GM19023 (cell line): ENCODE measurements around the gene GAS7.

ENCODE experiments used
- ATAC-seq: cut with Tn5 transposase; IDR thresholded peaks from one replicate; pipeline ENCODE4 v1.9.1; 2021; ENCODE audit warnings: mild to moderate bottlenecking, moderate library complexity; ENCODE audit not compliant: unreplicated experiment

GAS7 gene

DNA sequence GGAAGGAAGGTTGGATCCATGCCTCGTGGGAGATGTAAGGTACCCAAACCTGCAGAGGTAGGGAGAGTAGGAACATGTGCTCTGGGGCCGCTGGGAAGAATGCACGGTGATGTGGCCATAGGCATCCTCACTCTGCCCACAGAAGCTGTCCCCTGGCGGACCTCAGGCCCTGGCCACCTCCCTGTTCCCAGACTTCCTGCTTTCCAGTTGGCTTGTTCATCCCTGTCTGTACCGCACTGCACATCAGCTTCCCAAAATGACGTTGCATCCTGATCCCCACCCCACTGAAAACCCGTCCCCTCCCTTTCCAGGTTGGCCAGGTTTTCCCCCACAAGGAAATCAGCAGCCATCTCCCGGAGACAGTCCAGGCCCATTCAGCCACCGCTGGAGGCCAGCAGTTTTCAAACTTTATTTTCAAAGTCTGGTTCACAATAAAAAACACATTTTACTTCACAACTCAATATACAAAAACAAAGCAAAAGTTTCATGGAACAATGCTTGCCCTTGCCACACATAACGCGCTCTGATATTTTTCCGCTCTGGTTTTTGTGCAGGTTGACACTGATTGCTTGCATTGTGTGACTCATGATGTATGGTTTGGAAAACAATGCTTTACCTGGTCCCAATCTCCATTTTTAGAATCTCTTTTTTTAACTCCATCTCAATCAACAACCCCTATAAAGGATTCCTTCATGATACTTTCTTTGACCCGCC, 143.0 kb downstream of the GAS7 start:
- no peak for ATAC-seq

- ATAC-seq: no peak
These were observed 144.4 kb downstream of the GAS7 start for GRCh38 chr17:10053782-10054540.

- peak; percentile 33 for ATAC-seq
These were observed 146.1 kb downstream of the GAS7 start for GRCh38 chr17:10052106-10052813.

DNA sequence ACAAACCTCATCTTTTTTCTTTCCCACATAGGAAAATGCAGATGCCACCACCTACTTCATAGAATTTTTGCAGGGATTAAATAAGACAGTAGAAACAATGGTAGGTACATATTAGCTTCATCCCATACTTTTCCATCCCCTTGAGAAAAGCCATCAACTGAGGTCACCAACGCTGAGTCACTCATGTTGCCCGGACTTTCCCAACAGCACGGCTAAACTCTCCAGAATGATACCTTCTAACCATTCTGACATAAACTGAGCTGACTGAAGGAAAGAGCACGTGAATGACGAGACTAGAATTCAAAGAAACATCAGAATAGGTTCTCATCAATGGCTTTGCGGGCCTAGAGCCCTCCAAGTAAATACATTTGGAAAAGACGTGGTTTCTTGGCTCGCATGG, 147.3 kb downstream of the GAS7 start:
- ATAC-seq: no peak

DNA sequence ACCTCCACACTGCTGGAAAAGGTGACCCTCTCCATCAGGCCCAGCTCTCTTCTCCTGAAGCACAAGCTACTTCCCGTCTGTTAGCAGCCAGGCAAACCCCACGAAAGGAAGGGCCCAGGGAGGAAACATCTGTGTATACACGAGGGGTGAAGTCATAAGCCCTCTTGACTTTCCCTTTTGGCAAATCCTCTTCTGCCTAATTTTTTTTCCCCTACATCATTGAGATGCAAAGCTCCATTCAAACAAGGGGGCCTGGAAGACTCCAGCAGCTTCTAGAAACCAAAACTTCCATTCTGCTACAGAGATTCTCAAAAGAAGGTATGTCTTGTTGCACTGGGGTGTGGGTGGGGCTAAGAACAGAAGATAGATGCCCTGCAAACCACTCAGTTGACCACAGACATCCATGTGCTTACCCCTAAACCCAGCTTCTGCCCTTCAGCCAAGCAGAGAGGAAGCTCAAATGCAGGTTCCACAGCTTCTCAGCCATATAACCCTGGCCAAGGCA, 147.8 kb downstream of the GAS7 start:
- peak; percentile 52 for ATAC-seq

DNA sequence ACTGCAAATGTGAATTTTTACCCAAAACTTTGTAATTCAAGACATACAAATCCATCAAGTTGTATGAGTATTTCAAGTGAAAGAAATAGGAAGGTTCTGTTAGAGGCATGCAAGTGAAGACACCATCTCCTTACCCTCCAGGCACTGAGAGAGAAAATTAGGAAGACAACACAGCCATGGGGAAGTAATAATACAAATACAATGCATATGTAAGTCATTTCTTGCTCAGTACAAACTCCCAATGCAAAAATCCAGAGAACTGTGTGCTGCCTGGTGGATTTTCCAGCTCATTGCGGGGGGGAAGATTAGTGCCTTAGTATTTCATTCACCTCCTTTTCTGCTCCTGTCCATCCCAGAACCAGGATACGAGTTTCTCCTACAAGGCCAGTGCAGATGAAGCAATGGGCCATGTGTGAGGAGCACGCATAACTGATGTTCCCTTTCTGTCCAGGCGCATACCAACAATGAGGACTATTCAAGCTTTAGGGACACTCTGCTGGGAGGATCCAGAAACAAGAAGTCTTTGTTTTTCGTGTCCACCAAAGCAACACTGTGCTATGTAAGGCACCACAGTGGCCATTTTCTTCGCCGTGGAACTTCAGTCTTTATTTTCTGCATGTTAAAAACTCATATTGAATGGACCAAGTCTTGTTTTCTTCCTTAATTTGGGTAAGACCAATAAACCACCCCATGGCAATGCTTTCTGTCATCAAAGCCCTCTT, 149.6 kb downstream of the GAS7 start:
- ATAC-seq: no peak

DNA sequence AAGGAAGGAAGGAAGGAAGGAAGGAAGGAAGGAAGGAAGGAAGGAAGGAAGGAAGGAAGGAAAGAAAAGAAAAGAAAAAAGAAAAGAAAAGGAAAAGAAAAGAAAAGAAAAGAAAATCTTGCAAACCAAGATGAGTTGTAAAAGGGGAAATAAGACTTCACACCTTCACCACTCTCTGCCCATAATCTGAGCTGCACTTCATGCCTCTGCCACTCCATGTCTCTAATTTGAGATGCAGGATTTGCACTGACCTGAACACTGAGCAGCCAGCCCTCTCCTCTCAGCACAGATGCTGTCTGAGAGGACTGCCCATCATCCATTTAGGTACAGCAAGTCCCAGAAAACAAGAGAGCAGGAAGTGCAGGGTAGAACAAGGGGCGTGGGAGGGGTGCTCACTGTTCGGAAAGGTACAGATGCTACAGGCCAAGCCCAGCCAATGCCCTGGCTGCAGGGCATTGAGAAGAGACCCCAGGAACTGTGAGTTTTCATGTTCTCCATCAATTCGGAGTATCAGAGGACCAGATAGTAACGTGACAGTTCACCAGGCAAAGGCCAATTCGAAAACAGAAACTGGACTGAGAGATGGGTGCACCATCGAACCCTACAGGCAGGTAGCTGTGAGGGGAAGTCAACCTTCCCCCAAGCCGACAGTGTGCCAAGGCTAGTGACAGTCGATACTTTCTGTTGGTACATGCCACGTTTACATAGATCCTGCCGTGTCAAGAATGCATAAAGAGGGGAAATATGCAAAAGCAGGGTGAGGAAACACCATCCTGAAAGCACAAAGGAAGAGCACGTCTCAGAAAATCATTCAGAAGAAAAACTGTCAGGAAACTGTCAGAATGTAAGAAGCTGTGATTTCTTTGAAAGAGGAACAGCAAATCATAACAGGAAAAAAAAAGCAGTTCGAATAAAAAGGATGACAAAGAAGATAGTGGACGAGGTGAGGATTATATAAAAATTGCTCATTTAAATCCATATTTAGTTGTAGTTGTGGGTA, 151.3 kb downstream of the GAS7 start:
- no peak for ATAC-seq

DNA sequence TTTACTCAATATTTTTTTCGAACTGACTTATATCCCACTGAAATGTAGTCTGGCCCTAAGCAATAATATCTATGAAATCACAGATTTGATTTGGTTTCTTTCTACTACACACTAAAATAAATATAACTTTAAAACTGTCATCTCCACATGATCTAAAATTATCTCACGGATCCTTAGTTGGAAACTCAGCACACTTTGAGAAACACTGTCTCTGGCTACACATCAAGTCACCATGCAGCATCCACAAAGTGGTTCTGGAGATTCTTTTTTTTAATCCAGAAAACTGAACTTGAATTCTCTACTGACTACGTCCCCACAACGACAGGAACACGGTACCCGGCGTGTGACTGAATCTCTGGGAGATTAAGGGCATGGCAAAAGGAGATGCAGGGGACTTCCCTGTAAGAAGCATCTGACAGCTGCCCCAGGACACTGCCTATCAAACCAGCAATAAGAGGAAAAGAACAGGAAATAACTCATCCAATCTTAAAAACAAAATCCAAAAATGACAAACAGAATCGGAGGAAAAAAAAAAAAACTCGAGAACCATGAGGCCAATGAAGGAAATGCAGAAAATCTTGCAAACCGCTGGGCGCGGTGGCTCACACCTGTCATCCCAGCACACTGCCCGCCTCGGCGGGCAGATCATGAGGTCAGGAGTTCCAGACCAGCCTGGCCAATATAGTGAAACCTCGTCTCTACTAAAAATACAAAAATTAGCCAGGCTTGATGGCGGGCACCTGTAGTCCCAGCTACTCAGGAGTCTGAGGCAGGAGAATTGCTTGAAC, 152.3 kb downstream of the GAS7 start:
- no peak for ATAC-seq

GRCh38 chr17:10042589-10043244, 155.7 kb downstream of the GAS7 start:
- no peak for ATAC-seq

- no peak for ATAC-seq
These were observed 156.4 kb downstream of the GAS7 start for GRCh38 chr17:10041916-10042588.

- no peak for ATAC-seq
These were observed 157.2 kb downstream of the GAS7 start for GRCh38 chr17:10041287-10041612.

GRCh38 chr17:10036511-10037061, 161.8 kb downstream of the GAS7 start:
- ATAC-seq: no peak

DNA sequence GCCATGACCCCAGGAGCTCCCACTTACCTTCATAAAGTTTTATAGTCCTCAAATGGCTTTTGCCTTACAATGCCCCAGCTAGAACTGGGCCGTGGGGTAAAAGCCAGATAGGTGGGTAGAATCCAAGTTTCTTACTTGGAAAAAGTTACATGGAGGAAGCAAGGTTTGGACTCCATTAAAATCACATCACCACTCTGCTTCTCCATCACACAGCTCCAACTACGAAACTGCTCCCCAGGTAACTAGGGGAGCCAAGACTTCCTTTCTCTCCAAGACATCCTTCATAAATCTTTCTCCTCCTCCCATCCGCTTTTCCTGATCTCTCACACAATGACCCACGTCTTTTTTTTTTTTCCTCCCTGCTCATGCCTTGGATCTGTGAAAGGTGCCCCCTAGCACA, 162.5 kb downstream of the GAS7 start:
- ATAC-seq: no peak

- no peak for ATAC-seq
These were observed 163.5 kb downstream of the GAS7 start for GRCh38 chr17:10034719-10035475.

DNA sequence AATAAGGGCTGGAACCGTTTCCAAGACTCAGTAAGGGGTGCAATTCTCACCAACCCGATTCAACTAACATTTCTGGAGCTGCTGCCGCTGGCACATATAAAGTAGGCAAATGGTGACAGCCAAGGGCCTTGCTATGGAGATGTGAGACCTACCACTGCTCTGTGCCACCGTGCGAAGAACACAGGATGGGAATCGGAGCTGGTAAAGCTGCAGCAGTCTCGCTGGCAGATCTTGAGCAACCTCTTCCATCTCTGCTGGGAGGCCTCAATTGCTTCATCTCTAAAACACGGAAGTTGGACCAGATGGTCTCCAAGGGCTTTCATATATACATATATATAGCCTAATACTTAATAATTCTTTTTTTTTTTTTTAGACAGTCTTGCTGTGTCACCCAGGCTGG, 164.4 kb downstream of the GAS7 start:
- ATAC-seq: peak; percentile 29

- peak; percentile 53 for ATAC-seq
These were observed 165.0 kb downstream of the GAS7 start for GRCh38 chr17:10033449-10033848.
